K562 (cell line): ENCODE results near the gene TEX52. TPM values are rescaled to one million over a fixed set of nuclear protein-coding genes. Genes with fewer than 3 reads are reported as not detected.
A peak's percentile ranks its signal among the peaks of the same experiment; 100 is the strongest.

Experiments
- CREM ChIP-seq: IDR thresholded peaks from 2 replicates; pipeline ENCODE4 v1.6.1; 2014; ENCODE audit warnings: antibody characterized with exemption, low read depth
- CTCFL ChIP-seq: IDR thresholded peaks from 2 replicates; pipeline ENCODE4 v1.6.1; 2011; ENCODE audit warnings: borderline replicate concordance, low read depth, mild to moderate bottlenecking, moderate library complexity, low read length; ENCODE audit not compliant: insufficient read depth, poor library complexity, severe bottlenecking
- FOXK1 ChIP-seq: sonication (generic); formaldehyde crosslinking; IDR thresholded peaks from 2 replicates; pipeline ENCODE4 v1.8.0; 2022; ENCODE audit warnings: missing genetic modification reagents, mild to moderate bottlenecking, borderline replicate concordance
- GTF2F1 ChIP-seq: IDR thresholded peaks from 2 replicates; pipeline ENCODE4 v1.6.1; 2011; ENCODE audit warnings: low read depth, low read length, improper control_type of control experiment
- HBP1 ChIP-seq: fragments of 450-650 bp; formaldehyde crosslinking; IDR thresholded peaks from 2 replicates; pipeline ENCODE4 v1.4.0; 2022; ENCODE audit warnings: missing genetic modification characterization
- HDAC6 ChIP-seq: IDR thresholded peaks from 2 replicates; pipeline ENCODE4 v1.6.1; 2012; ENCODE audit warnings: low read depth, mild to moderate bottlenecking, control low read depth, inconsistent platforms, low read length, moderate library complexity
- HLTF ChIP-seq: fragments of 450-650 bp; IDR thresholded peaks from 2 replicates; pipeline ENCODE4 v1.6.1; 2016
- HNRNPK ChIP-seq: fragments of 200-400 bp; formaldehyde crosslinking; IDR thresholded peaks from one replicate; pipeline ENCODE4 v1.6.1; 2018; ENCODE audit warnings: mild to moderate bottlenecking, low read depth, low read length; ENCODE audit not compliant: poor library complexity, severe bottlenecking
- MEF2A ChIP-seq: IDR thresholded peaks from 2 replicates; pipeline ENCODE4 v1.6.1; 2011; ENCODE audit warnings: low read depth, mild to moderate bottlenecking, low read length, moderate library complexity; ENCODE audit not compliant: control insufficient read depth
- NFATC3 ChIP-seq: fragments of 450-650 bp; IDR thresholded peaks from 2 replicates; pipeline ENCODE4 v1.6.1; 2017; ENCODE audit warnings: mild to moderate bottlenecking
- SIX5 ChIP-seq, 2 experiments: IDR thresholded peaks; 2 replicates each; pipeline ENCODE4 v1.6.1; 2011; ENCODE audit warnings: low read length in 2 of 2, borderline replicate concordance in 1 of 2, low read depth in 1 of 2, mild to moderate bottlenecking in 1 of 2, moderate library complexity in 1 of 2; ENCODE audit not compliant: insufficient read depth in 1 of 2
- TCF15 ChIP-seq: fragments of 250-450 bp; sonication (Bioruptor Pico); IDR thresholded peaks from 2 replicates; pipeline ENCODE4 v1.8.0; 2022; ENCODE audit warnings: moderate library complexity, mild to moderate bottlenecking, inconsistent platforms
- VEZF1 ChIP-seq: fragments of 200-800 bp; sonication (Bioruptor generic); IDR thresholded peaks from 2 replicates; pipeline ENCODE4 v1.6.1; 2017; ENCODE audit warnings: missing genetic modification characterization, missing compliant biosample characterization
- ZKSCAN1 ChIP-seq: fragments of 150-350 bp; IDR thresholded peaks from 2 replicates; pipeline ENCODE4 v1.6.1; 2016; ENCODE audit warnings: low read depth, low read length
- ZNF57 ChIP-seq: fragments of 450-650 bp; formaldehyde crosslinking; IDR thresholded peaks from 2 replicates; pipeline ENCODE4 v1.4.0; 2020; ENCODE audit warnings: mild to moderate bottlenecking, moderate library complexity
- ZNF609 ChIP-seq: sonication (generic); formaldehyde crosslinking; IDR thresholded peaks from 2 replicates; pipeline ENCODE4 v1.8.1; 2023; ENCODE audit warnings: missing genetic modification reagents, mild to moderate bottlenecking, borderline replicate concordance
- polyA plus RNA-seq, 8 experiments: library from polyadenylated mRNA; depleted of rRNA in 4 of 8; stranded (reverse) in 5 of 8; unstranded in 3 of 8; fragments of >200 nt; fragmentation: Nextera tagmentation in 2 of 8; fragmentation: Illumina TruSeq in 1 of 8; extraction: Ambion mirVana in 2 of 8; extraction: Trizol in 1 of 8; gene quantifications; 2 replicates each; pipeline versions ENCODE4 v1.2.1 to v1.2.3, GENCODE V29; 2011 to 2014; ENCODE audit warnings: inconsistent platforms in 1 of 8, missing spikeins in 1 of 8
- total RNA-seq, 7 experiments: library from RNA; depleted of rRNA in 6 of 7; stranded (reverse); fragments of >200 nt in 6 of 7; fragmentation: Illumina TruSeq in 2 of 7; extraction: Trizol in 2 of 7; gene quantifications; 2 replicates each; pipeline versions ENCODE4 v1.2.1 to v1.2.3, GENCODE V29; 2011 to 2021; ENCODE audit warnings: low replicate concordance in 1 of 7

TEX52 gene
- total and polyA plus RNA-seq, 9 of the 15 experiments (the other 6 are each of a cell fraction or from before 2014, with no cell fraction given) = not detected

GRCh38 chr12:2890388-2891239, 33.8 kb upstream of the TEX52 start, which contains the start of gene TULP3 (continued):
- TF ChIP-seq ZNF609 (CRISPR knock-in tag) = no peak
- no peak for TF ChIP-seq HNRNPK
- no peak for TF ChIP-seq ZKSCAN1
- TF ChIP-seq FOXK1 = no peak
- TF ChIP-seq VEZF1 (CRISPR knock-in tag) = peak; percentile 73
- TF ChIP-seq SIX5 (IDR thresholded peaks at IDR 0.05; ENCODE audit: borderline replicate concordance in 1 of 2, insufficient read depth in 1 of 2, low read depth in 1 of 2, low read length in 2 of 2) = no peak
- TF ChIP-seq HDAC6 = no peak
- peak; percentile 56 for TF ChIP-seq CREM
- no peak for TF ChIP-seq TCF15 (CRISPR knock-in tag)
- no peak for TF ChIP-seq HLTF
- TF ChIP-seq MEF2A = no peak
- TF ChIP-seq NFATC3 = no peak
- TF ChIP-seq ZNF57 (CRISPR knock-in tag) = no peak
- no peak for TF ChIP-seq CTCFL
- TF ChIP-seq GTF2F1 = no peak
- no peak for TF ChIP-seq HBP1 (CRISPR knock-in tag)
